GM19035 (cell line): Measurements from ENCODE around the gene RETREG3.

Experiments used
- ATAC-seq: cut with Tn5 transposase; IDR thresholded peaks from one replicate; pipeline ENCODE4 v1.9.1; 2021; ENCODE audit not compliant: unreplicated experiment

RETREG3 gene

GRCh38 chr17:42535155-42536047 is 73.8 kb downstream of the RETREG3 start:
- no peak for ATAC-seq

- no peak for ATAC-seq
Observed at GRCh38 chr17:42531455-42532354, 77.5 kb downstream of the RETREG3 start.

- ATAC-seq: no peak
Observed at GRCh38 chr17:42530952-42531454, 78.2 kb downstream of the RETREG3 start.
